ENCODE results near the gene MAP3K5. TPM values are rescaled to one million over a fixed set of nuclear protein-coding genes. Genes with fewer than 3 reads are reported as not detected.

MAP3K5 gene
- total RNA-seq, 4 donors from 2014 or later = 20.8 to 31.7 (median 23.4) TPM

- Histone ChIP-seq H3K4me3 (no peak overlapping the region), H3K4me1 (peaks cover 0 to 16% (median 0%) of the 10 kb centered on the region in 3 donors), H3K36me3 (no peaks in the 10 kb centered on the region), H3K27ac (no peak overlapping the region), H3K9me3 (no peaks in the 10 kb centered on the region), H3K27me3 (peaks cover 3% of the 10 kb centered on the region)
- TF ChIP-seq POLR2AphosphoS5 (IDR thresholded peaks at IDR 0.05) (no peak), POLR2A (IDR thresholded peaks at IDR 0.05) (no peak)
- TF ChIP-seq, protein P1, sequence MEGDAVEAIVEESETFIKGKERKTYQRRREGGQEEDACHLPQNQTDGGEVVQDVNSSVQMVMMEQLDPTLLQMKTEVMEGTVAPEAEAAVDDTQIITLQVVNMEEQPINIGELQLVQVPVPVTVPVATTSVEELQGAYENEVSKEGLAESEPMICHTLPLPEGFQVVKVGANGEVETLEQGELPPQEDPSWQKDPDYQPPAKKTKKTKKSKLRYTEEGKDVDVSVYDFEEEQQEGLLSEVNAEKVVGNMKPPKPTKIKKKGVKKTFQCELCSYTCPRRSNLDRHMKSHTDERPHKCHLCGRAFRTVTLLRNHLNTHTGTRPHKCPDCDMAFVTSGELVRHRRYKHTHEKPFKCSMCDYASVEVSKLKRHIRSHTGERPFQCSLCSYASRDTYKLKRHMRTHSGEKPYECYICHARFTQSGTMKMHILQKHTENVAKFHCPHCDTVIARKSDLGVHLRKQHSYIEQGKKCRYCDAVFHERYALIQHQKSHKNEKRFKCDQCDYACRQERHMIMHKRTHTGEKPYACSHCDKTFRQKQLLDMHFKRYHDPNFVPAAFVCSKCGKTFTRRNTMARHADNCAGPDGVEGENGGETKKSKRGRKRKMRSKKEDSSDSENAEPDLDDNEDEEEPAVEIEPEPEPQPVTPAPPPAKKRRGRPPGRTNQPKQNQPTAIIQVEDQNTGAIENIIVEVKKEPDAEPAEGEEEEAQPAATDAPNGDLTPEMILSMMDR (IDR thresholded peaks at IDR 0.05) = peak in 2 of 4 experiments; percentile 20 to 21
- 0% methylated on average over 2 of the region's 16 CpGs; no CpG with 5 or more reads in 1 of the 2 donors for WGBS, 2 donors (ENCODE audit: low coverage in 1 of 2)
- ATAC-seq = peak; percentile 74
Observed at GRCh38 chr6:136526196-136526930, 265.9 kb downstream of the MAP3K5 start.

DNA sequence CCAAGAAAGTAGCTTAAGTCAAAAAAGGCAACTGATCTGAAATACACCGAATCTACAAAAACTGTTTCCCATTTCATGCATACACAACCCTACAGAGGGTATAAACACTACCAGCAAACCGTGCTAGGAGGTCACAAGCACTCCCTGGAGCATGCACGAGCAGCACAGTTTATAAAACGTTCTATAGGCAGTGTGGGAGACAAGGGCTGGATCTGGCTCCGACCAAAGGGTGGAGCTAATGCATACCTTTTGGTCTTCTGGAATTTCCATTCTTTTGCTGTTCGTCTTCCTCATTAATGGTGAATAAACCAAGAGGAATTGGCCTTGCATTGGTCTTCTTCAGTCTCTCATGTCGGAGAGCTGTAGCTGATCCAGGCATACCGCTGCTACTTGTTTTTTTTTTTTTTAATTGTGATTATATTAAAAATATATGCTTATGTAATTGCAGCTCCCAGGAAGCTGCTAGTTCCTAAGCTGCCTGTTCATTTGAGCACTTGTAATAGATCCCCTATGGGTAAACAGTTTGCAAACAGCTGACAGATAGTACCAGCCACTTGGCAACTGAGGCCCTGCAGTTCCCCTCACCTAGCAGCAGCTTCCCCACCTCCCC, 266.6 kb downstream of the MAP3K5 start:
- Histone ChIP-seq H3K27me3 (peaks cover 3% of the 10 kb centered on the region), H3K4me1 (peaks cover 0 to 16% (median 0%) of the 10 kb centered on the region in 3 donors), H3K9me3 (no peaks in the 10 kb centered on the region), H3K4me3 (no peak overlapping the region), H3K36me3 (no peaks in the 10 kb centered on the region), H3K27ac (no peak overlapping the region)
- no peak for ATAC-seq
- WGBS, 2 donors (ENCODE audit: low coverage in 1 of 2) = 33 to 43% methylated on average over 8 of the region's 8 CpGs
- TF ChIP-seq EP300 (IDR thresholded peaks at IDR 0.05) (no peak), POLR2AphosphoS5 (IDR thresholded peaks at IDR 0.05) (no peak), POLR2A (IDR thresholded peaks at IDR 0.05) (no peak)
- TF ChIP-seq, protein P1 (IDR thresholded peaks at IDR 0.05) = no peak

DNA sequence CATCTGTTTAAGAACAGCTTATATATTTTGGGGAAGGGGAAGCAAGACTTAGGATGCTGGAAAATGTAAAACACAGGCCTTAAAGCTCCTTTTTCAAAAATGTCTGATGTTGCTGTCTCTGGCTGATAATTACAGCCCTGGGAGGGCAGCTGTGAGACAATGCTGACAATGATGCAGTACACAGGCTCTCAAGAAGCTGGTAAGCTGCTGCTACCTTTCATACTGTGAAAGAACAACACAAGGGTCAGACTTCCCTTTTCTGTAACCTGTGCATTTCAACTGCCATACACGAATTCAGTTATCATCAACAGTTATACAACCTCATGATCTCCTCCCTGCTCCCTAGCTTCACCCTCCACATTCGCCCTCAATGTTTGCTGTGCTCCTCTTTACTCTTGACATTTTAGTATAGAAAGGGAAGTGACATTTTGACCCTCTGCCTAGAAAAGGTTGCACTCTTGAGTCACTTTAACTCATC, 267.3 kb downstream of the MAP3K5 start:
- H3K36me3 ChIP-seq = no peaks in the 10 kb centered on the region
- H3K4me3 ChIP-seq = no peak overlapping the region
- TF ChIP-seq POLR2AphosphoS5 (IDR thresholded peaks at IDR 0.05) (no peak), POLR2A (IDR thresholded peaks at IDR 0.05) (no peak)
- TF ChIP-seq, protein P1 (IDR thresholded peaks at IDR 0.05) = no peak
- H3K4me1 ChIP-seq = peaks cover 0 to 16% (median 0%) of the 10 kb centered on the region in 3 donors
- 33 to 35% methylated on average over 1 to 2 of the region's 2 CpGs for WGBS, 2 donors (ENCODE audit: low coverage in 1 of 2)
- peaks cover 3% of the 10 kb centered on the region for H3K27me3 ChIP-seq
- H3K27ac ChIP-seq = no peak overlapping the region
- no peak for ATAC-seq
- H3K9me3 ChIP-seq = no peaks in the 10 kb centered on the region

- H3K27ac ChIP-seq = no peak overlapping the region
- no peak overlapping the region for H3K4me3 ChIP-seq
- WGBS, 2 donors (ENCODE audit: low coverage in 1 of 2) = 42 to 71% methylated on average over 1 to 2 of the region's 2 CpGs
- peaks cover 0 to 16% (median 0%) of the 10 kb centered on the region in 3 donors for H3K4me1 ChIP-seq
- peaks cover 3% of the 10 kb centered on the region for H3K27me3 ChIP-seq
- no peak for TF ChIP-seq EP300 (IDR thresholded peaks at IDR 0.05)
- TF ChIP-seq POLR2A (IDR thresholded peaks at IDR 0.05) = no peak
- TF ChIP-seq, protein P1 (IDR thresholded peaks at IDR 0.05) = no peak
- no peak for TF ChIP-seq POLR2AphosphoS5 (IDR thresholded peaks at IDR 0.05)
- H3K36me3 ChIP-seq = no peaks in the 10 kb centered on the region
- H3K9me3 ChIP-seq = no peaks in the 10 kb centered on the region
- no peak for ATAC-seq
Observed at GRCh38 chr6:136524339-136524935, 267.8 kb downstream of the MAP3K5 start.

Measured in gastroesophageal sphincter (tissue), 4 donors.